Panc1 (cell line): Measurements from ENCODE around the gene GLI3. TPM values are rescaled to one million over a fixed set of nuclear protein-coding genes. Genes with fewer than 3 reads are reported as not detected.

ENCODE experiments used
- ATAC-seq: fragments of 200-7000 bp; cut with Tn5 transposase; 2 replicates; pipeline ENCODE4 v1.9.1; 2020; ENCODE audit warnings: mild to moderate bottlenecking, moderate library complexity
- BruUV-seq: library from RNA; stranded (reverse); fragments of 400-500 nt; replicated peaks from 2 replicates; lab custom pipeline; 2021; lab: Mats Ljungman, UMichigan
- CTCF ChIA-PET: fragments of 300-600 bp; sonication (Branson Sonifier 250); formaldehyde crosslinking; loops from one replicate; lab custom pipeline; 2022; ENCODE audit warnings: antibody characterized with exemption; lab: Charles Lee
- POLR2A ChIA-PET: fragments of 300-600 bp; sonication (Branson Sonifier 250); formaldehyde crosslinking; loops from one replicate; lab custom pipeline; 2022; ENCODE audit warnings: antibody characterized with exemption; lab: Charles Lee
- DNase-seq: peaks from one replicate; pipeline ENCODE4 v3.0.0-alpha.2; 2010; ENCODE audit warnings: low read depth, low spot score
- H3K27ac ChIP-seq: 2 replicates; pipeline ENCODE4 v1.5.1; 2011; ENCODE audit warnings: mild to moderate bottlenecking, low read length, inconsistent platforms
- H3K27me3 ChIP-seq: fragments of 200-500 bp; sonication (Bioruptor generic); 2 replicates; pipeline ENCODE4 v1.6.0; 2014; ENCODE audit warnings: low read length, inconsistent platforms; ENCODE audit not compliant: control insufficient read depth, insufficient read depth
- H3K36me3 ChIP-seq: fragments of 200-500 bp; sonication (Bioruptor generic); 2 replicates; pipeline ENCODE4 v1.5.1; 2014; ENCODE audit warnings: inconsistent platforms, mild to moderate bottlenecking, low read length, moderate library complexity; ENCODE audit not compliant: control insufficient read depth, insufficient read depth
- H3K4me1 ChIP-seq: 2 replicates; pipeline ENCODE4 v1.5.1; 2011; ENCODE audit warnings: inconsistent platforms, mild to moderate bottlenecking, low read length, moderate library complexity; ENCODE audit not compliant: control insufficient read depth, insufficient read depth
- H3K4me3 ChIP-seq, 2 experiments: 2 replicates each; pipeline ENCODE4 v1.5.1; 2011 to 2012; ENCODE audit warnings: low read depth in 2 of 2, low read length in 2 of 2, mild to moderate bottlenecking in 2 of 2, inconsistent platforms in 1 of 2, moderate library complexity in 1 of 2
- H3K9me3 ChIP-seq: fragments of 200-500 bp; sonication (Bioruptor generic); 2 replicates; pipeline ENCODE4 v1.5.1; 2014; ENCODE audit warnings: low read depth, mild to moderate bottlenecking, inconsistent platforms, low read length, moderate library complexity; ENCODE audit not compliant: control insufficient read depth, insufficient read depth
- CTCF ChIP-seq: fragments of 450-650 bp; IDR thresholded peaks from 2 replicates; pipeline ENCODE4 v1.5.1; 2017; ENCODE audit warnings: mild to moderate bottlenecking
- POLR2AphosphoS5 ChIP-seq: IDR thresholded peaks from 2 replicates; pipeline ENCODE4 v1.6.1; 2012; ENCODE audit warnings: mild to moderate bottlenecking, low read depth, low read length, moderate library complexity
- SIN3A ChIP-seq: IDR thresholded peaks from 2 replicates; pipeline ENCODE4 v1.6.1; 2012; ENCODE audit warnings: low read depth, mild to moderate bottlenecking, low read length, moderate library complexity, borderline replicate concordance; ENCODE audit not compliant: insufficient read depth
- TCF7L2 ChIP-seq: IDR thresholded peaks from 2 replicates; pipeline ENCODE4 v1.6.1; 2011; ENCODE audit warnings: mild to moderate bottlenecking, low read depth, low read length, inconsistent platforms
- in situ Hi-C: cut with HindIII; loops from 2 replicates; pipeline ENCODE4 v1.10.0; 2016; ENCODE audit warnings: low sequenced_read_pairs, low pct_unique_long_range_greater_than_20kb
- intact Hi-C: fragments of 100-400 bp; cut with micrococcal nuclease; formaldehyde crosslinking; loops from one replicate; pipeline ENCODE4 v1.10.0; 2022; ENCODE audit not compliant: unreplicated experiment
- total RNA-seq: library from RNA; stranded (reverse); gene quantifications from one replicate; pipeline ENCODE4 v1.2.1, GENCODE V29; 2021; ENCODE audit not compliant: unreplicated experiment
- TF ChIP-seq, protein P1 (sequence below), 2 experiments: IDR thresholded peaks; 2 replicates each; pipeline ENCODE4 v1.6.1; 2011 to 2012; ENCODE audit warnings: low read depth in 2 of 2, control low read depth in 1 of 2, low read length in 1 of 2, mild to moderate bottlenecking in 1 of 2, moderate library complexity in 1 of 2; ENCODE audit not compliant: insufficient read depth in 1 of 2

GLI3 gene
- total RNA-seq, 1 experiment from 2014 or later, result 3.7 TPM

DNA sequence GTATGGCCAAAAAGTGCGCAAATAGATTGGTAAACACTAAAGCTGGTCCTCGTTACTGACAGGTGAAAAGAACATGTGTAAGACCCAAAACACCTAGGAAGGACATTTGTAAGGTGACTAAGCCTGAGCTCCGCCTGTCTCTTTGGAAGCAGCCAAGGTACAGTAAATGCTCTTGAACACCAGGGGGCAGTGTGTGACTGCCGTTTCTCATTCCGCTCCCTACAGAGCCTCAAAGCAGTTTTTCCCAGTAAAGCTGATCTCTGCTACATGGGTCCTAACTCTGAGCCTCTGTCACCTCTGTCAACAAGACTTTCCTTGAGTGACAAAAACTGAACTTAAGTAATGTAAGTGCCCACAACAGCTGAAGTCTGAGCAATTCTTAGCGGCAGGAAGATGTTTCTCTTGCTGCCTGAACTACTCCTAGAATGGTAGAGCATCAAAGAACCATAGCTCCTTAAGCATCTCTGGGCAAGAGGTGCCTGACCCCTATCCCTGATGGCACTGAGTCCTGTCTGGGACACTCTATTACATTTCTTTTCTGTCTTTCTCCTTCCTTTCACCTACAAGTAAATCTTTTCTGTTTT, 296.2 kb downstream of the GLI3 start:
- POLR2A ChIA-PET, result no interaction called here
- BruUV-seq, result no TSS peak
- intact Hi-C loops, result loop anchor here (2.0 kb wide), 2 partner anchors 890 to 902 kb away; no protein-coding TSS in a partner anchor

GRCh38 chr7:41938371-41938770, 298.6 kb downstream of the GLI3 start:
- no peak for ATAC-seq
- ChIA-PET POLR2A (no interaction called here), CTCF (no interaction called here)
- Histone ChIP-seq H3K36me3 (no peaks in the 10 kb centered on the region), H3K9me3 (no peaks in the 10 kb centered on the region), H3K4me3 (no peak overlapping the region), H3K27ac (no peak overlapping the region), H3K27me3 (0 out of 2 replicates have a peak, but pooled peaks cover 3% of the 10 kb centered on the region), H3K4me1 (peaks cover 3% of the 10 kb centered on the region; the same call in 1 of the 2 replicates)
- TF ChIP-seq POLR2AphosphoS5 (no peak), CTCF (peak; percentile 12; the same call in 1 of the 2 replicates), SIN3A (no peak), TCF7L2 (no peak)
- TF ChIP-seq, protein P1, sequence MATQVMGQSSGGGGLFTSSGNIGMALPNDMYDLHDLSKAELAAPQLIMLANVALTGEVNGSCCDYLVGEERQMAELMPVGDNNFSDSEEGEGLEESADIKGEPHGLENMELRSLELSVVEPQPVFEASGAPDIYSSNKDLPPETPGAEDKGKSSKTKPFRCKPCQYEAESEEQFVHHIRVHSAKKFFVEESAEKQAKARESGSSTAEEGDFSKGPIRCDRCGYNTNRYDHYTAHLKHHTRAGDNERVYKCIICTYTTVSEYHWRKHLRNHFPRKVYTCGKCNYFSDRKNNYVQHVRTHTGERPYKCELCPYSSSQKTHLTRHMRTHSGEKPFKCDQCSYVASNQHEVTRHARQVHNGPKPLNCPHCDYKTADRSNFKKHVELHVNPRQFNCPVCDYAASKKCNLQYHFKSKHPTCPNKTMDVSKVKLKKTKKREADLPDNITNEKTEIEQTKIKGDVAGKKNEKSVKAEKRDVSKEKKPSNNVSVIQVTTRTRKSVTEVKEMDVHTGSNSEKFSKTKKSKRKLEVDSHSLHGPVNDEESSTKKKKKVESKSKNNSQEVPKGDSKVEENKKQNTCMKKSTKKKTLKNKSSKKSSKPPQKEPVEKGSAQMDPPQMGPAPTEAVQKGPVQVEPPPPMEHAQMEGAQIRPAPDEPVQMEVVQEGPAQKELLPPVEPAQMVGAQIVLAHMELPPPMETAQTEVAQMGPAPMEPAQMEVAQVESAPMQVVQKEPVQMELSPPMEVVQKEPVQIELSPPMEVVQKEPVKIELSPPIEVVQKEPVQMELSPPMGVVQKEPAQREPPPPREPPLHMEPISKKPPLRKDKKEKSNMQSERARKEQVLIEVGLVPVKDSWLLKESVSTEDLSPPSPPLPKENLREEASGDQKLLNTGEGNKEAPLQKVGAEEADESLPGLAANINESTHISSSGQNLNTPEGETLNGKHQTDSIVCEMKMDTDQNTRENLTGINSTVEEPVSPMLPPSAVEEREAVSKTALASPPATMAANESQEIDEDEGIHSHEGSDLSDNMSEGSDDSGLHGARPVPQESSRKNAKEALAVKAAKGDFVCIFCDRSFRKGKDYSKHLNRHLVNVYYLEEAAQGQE (IDR thresholded peaks at IDR 0.05; ENCODE audit: insufficient read depth in 1 of 2, low read depth in 2 of 2, low read length in 1 of 2), result no peak
- DNase-seq, result no peak
- intact Hi-C loops, result no loop called here
- in situ Hi-C loops, result no loop called here
- no TSS peak for BruUV-seq

More for the DNA sequence above, 296.2 kb downstream of the GLI3 start:
- TF ChIP-seq, protein P1 (IDR thresholded peaks at IDR 0.05; ENCODE audit: insufficient read depth in 1 of 2, low read depth in 2 of 2, low read length in 1 of 2), result no peak
- TF ChIP-seq SIN3A (no peak), POLR2AphosphoS5 (no peak), TCF7L2 (no peak), CTCF (peak; percentile 95)
- CTCF ChIA-PET, result interaction anchor here (0.5 to 1.4 kb wide), 20 partner anchors 10 to 1114 kb away, joined by 3 to 19 read pairs (median 4); partner anchors contain the start of genes MRPL32 and PSMA2
- no peak overlapping the region for H3K4me3 ChIP-seq
- H3K27ac ChIP-seq, result no peak overlapping the region
- no peaks in the 10 kb centered on the region for H3K9me3 ChIP-seq
- no peaks in the 10 kb centered on the region for H3K36me3 ChIP-seq
- H3K27me3 ChIP-seq, result 0 out of 2 replicates have a peak, but pooled peaks cover 3% of the 10 kb centered on the region
- peak; percentile 88 for ATAC-seq
- peaks cover 3% of the 10 kb centered on the region; the same call in 1 of the 2 replicates for H3K4me1 ChIP-seq
- in situ Hi-C loops, result no loop called here
- no peak for DNase-seq
